Chondrocyte (in vitro differentiated cells): Measurements from ENCODE around the gene ALX4. TPM values are rescaled to one million over a fixed set of nuclear protein-coding genes. Genes with fewer than 3 reads are reported as not detected.

Experiments used
- DNase-seq: peaks from one replicate; pipeline ENCODE4 v3.0.0; 2021; ENCODE audit warnings: mixed read lengths, low spot score
- H3K27ac Mint-ChIP-seq: one replicate; pipeline ENCODE4 v1.8.0; 2021; ENCODE audit warnings: mild to moderate bottlenecking, moderate library complexity, mixed read lengths; ENCODE audit not compliant: unreplicated experiment
- H3K27me3 Mint-ChIP-seq: 2 replicates; pipeline ENCODE4 v1.8.0; 2021; ENCODE audit warnings: low read depth, mixed read lengths
- H3K36me3 Mint-ChIP-seq: 2 replicates; pipeline ENCODE4 v1.8.0; 2021; ENCODE audit warnings: low read depth, mixed read lengths
- H3K4me1 Mint-ChIP-seq: 2 replicates; pipeline ENCODE4 v1.8.0; 2021; ENCODE audit warnings: low read depth, mild to moderate bottlenecking, mixed read lengths
- H3K4me3 Mint-ChIP-seq: one replicate; pipeline ENCODE4 v1.8.0; 2021; ENCODE audit warnings: mild to moderate bottlenecking, moderate library complexity, mixed read lengths; ENCODE audit not compliant: unreplicated experiment
- H3K9me3 Mint-ChIP-seq: 2 replicates; pipeline ENCODE4 v1.8.0; 2021; ENCODE audit warnings: low read depth, mixed read lengths
- CTCF ChIP-seq: fragments of 200-600 bp; sonication (generic); IDR thresholded peaks from 2 replicates; pipeline ENCODE4 v1.5.0; 2021; ENCODE audit warnings: antibody characterized with exemption, mild to moderate bottlenecking, moderate library complexity
- total RNA-seq: library from RNA; stranded (reverse); gene quantifications from 3 replicates; pipeline ENCODE4 v1.2.1, GENCODE V29; 2021

Gene ALX4
- total RNA-seq, 1 donor from 2014 or later = not detected

GRCh38 chr11:44212128-44212527 lies 97.8 kb downstream of the ALX4 start:
- DNase-seq = no peak
- peaks cover 13% of the 10 kb centered on the region for H3K36me3 Mint-ChIP-seq
- no peak overlapping the region for H3K4me3 Mint-ChIP-seq
- no peak for TF ChIP-seq CTCF
- no peak overlapping the region for H3K27ac Mint-ChIP-seq
- no peaks in the 10 kb centered on the region for H3K27me3 Mint-ChIP-seq
- peaks cover 18% of the 10 kb centered on the region for H3K4me1 Mint-ChIP-seq
- peaks cover 17% of the 10 kb centered on the region for H3K9me3 Mint-ChIP-seq

Other genes starting within 250 kb of the ALX4 start
- 5.8 to 14.7 TPM (median 11.1 TPM) in 3 replicates for gene ACCS, start 243.9 kb downstream of the ALX4 start, total RNA-seq
- gene EXT2, start 214.5 kb downstream of the ALX4 start, total RNA-seq = 106 to 116 TPM (median 108 TPM) in 3 replicates